Activated CD8-positive, alpha-beta memory T cell treated with anti-CD3 and anti-CD28 coated beads, Interleukin-2, amount 50 U/mL, for 4 hours (primary cell): ENCODE results near the gene IRAG1.

ENCODE experiments used
- DNase-seq: peaks from one replicate; pipeline ENCODE4 v3.0.0-alpha.2; 2020

Gene IRAG1

DNA sequence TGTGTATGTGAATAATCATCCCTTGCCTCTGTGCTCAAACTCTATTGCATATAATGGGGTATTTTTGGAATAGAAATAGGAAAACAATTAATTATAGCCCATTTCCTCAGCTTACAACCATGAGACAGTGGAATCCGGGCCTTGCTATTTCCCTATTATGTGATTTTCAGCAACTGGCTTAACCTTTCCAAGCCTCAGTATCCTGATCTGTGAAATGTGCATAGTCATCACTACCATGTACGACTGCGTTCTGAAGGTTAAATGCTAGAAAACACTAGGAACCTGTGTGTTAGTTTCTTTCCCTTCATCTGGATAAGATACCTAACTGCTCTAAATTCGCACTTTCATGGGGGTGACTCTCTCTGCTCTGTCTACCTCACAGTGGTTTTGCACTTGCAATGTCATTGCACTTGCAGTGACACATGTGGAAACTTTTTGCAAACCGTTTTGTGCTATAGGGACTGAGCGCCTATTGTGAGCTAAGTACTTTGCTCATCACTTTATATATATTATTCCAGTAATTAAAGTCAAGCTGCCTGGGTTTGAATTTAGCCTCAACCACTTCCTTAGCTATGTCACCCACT lies 48.3 kb downstream of the IRAG1 start:
- no peak for DNase-seq
